ENCODE results near the gene DPY19L3.
"Not testable (repeated sequence)": the region's sequence is repeated elsewhere in the genome, so short reads cannot be mapped to it uniquely, and the experiment has no call there.

DPY19L3 gene

DNA sequence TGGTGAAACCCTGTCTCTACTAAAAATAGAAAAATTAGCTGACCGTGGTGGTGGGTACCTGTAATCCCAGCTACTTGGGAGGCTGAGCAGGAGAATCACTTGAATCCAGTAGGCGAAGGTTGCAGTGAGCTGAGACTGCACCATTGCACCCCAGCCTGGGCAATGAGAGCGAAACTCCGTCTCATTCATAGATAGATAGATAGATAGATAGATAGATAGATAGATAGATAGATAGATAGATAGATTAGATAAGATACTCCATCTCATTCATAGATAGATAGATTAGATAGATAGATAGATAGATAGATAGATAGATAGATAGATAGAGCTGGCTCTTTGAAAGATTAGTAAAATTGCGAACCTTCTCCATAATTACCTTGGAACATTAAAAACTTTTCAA lies 42.0 kb downstream of the DPY19L3 start:
- not testable (repeated sequence) for DNase-seq (ENCODE audit: low spot score)

DNA sequence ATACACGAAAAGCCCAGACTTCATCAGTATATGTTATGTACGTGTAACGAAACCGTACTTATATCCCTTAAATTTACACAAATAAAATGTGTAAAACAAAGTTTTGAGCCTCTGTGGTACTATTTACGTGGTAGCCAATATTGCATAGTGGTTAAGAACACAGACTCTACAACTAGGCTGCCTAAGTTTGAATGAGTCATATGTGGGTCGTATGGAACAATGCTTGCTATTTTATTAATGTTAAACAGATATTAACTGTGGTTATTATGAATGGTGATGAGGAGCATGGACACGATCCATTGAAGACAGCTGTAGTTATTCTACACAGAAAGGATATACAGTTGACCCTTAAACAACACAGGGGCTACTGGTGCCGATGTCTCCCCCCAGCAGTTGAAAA lies 42.5 kb downstream of the DPY19L3 start:
- DNase-seq (ENCODE audit: low spot score) = no peak

DNA sequence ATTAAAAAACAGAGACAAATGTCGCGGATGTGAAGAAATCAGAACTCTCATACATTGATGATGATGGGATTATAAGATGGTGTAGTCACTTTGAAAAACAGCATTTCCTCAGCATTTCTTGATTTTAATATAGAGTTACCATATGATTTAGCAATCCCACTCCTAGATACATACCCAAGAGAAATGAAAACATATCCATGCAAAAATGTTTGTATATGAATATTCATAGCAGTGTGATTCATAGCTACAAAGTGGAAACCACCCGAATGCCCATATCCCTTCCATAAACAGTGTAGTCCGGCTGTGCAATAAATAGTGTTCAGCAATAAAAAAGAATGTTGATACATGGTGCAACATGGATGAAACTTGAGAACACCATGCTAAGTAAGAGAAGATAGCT lies 44.6 kb downstream of the DPY19L3 start:
- no peak for DNase-seq (ENCODE audit: low spot score)

DNA sequence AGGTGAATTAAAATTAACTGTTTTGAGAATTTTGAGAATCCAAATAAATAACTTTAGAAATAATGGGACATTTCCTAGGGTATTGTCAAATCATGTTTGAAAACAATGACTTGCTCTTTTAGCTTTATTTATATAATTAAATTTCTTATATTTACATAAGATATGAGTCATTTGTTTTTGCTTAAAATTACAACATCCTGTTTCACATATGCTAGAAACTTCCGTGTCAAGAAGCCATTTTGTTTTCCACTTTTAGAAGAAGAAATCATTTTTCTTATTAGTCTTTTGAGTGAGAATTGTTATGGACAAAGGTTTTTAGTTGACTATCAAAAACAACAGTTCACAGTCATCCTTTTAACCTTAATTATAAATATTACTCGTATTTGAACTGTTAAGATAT lies 48.2 kb downstream of the DPY19L3 start:
- no peak for DNase-seq (ENCODE audit: low spot score)

DNA sequence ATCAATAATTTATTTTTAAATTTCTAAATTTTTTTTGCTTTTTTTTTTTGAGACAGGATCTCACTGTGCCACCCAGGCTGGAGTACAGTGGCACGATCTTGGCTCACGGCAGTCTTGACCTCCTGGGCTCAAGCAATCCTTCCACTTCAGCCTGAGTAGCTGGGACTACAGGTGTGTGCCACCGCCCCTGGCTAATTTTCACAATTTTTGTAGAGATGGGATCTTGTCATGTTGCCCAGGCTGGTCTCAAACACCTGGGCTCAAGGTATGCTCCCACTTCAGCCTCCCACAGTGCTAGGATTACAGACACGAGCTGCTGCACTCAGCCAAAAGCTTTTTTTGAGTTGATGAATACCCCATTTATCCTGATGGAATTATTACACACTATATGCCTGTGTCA lies 50.8 kb downstream of the DPY19L3 start:
- DNase-seq (ENCODE audit: low spot score) = no peak

DNA sequence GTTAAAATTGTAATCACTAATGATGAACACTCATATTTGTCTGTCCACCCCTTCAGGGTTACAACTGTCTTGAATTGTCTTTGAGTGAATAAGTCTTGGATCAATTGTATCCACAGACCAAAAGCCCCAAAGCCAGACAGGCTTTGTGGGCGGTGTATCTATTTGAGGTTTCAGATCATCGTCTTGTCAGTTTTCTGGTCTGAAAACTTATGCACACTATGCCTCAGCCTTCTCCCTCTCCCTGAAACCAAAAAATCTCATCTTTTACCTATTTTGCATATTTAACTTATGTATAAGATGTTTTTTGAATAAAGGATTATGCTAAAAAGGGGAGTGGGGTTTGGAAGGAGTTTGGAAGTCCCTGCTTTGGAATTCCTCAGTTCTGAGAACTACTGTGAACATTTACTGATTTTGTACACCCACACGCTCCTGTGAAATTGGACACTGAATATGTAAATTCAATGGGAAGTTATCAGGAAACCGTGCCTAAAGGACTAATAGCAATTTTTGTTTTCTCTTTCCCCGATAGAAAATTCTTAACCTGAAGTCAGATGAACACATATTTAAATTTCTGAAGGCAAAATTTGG lies 52.1 kb downstream of the DPY19L3 start:
- DNase-seq (ENCODE audit: low spot score) = no peak

DNA sequence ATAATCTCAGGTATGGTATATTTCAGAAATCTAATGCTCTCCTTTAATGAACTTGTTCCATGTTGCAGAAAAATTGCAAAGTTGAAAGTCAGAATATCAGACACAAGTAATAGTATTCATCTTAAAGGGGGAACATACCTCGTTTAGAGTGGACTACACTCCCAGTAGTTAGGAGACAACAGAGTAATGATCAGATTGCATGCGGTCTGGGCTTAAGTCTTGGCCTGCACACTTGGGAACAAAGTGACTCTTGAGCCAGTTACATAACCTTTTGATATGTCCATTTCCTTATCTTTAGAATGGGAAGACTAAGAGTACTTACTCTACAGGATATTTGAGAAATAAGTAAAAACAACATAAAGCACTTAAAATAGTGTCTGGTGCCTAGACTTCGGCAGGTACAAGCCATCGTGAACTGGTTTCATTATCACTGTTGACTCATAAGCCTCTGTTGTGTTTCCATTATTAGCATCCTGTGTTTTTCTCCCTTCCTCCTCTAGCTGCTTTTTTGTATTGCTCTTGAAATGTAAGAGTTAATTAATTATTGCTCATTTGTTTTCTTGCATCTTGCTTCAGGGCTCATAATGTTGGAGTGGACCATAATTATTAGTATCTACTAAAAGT lies 53.0 kb downstream of the DPY19L3 start:
- no peak for DNase-seq (ENCODE audit: low spot score)

DNA sequence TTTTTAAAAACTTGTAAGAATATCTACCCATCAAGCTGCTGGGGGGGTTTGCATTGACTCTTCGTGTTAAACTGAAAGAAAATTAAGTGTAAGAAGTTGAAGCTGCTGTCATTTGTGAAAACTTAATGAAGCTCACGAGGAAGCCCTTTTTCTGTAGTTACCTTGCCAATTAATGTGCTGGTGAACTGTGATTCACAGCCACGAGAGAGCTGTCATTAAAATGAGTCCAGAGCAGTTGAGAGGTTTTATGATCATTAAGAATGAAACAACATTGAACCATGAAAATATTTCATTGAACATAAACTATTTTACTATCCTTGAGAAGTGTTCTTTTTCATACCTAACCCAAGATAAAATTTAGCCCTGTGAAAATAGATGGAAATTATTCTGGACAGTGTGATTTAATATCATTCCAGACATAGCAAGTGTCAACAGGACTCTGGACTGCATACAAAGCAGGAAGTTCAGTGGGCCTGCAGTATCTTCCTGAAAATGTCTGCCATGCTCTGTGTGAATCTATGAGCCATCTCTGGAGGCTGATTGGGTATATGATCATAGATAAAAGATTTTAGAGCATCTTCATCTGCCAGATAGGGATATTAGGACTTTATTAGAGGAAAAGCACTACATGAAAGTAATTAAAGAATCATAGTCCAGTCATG lies 53.8 kb downstream of the DPY19L3 start:
- DNase-seq (ENCODE audit: low spot score) = no peak

DNA sequence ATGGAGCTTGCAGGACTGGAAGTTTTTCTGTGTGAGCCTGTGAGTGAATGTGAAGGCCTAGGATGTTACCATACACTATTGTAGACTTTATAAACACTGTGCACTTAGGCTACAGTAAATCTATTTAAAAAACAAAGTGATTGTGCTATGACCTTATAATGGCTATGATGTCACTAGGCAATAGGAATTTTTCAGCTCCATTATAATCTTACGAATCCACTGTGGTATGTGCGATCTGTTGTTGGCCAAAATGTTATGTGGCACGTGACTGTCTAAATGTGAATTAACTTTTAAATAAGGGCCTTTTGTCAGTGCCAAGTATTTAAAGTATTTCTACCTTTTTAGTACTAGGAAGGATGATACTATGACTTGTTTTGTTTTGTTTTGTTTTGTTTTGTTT lies 54.9 kb downstream of the DPY19L3 start:
- DNase-seq (ENCODE audit: low spot score) = no peak

DNA sequence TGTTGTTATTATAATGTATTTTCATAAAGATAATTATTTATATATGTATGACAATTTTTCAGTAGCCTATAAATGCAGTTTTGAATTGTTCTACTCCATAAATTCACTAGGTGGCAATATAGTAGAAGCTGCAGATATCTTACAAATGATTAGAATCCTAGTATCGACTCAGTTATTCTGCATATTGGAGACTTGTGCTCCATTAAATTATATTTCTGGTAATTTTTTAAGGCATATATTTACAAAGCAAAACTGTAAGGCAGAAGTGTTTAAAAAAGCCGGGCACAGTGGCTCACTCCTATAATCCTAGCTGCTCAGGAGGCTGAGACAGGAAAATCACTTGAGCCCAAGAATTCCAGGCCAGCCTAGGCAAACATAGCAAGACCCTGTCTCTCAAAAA lies 58.7 kb downstream of the DPY19L3 start:
- no peak for DNase-seq (ENCODE audit: low spot score)

DNA sequence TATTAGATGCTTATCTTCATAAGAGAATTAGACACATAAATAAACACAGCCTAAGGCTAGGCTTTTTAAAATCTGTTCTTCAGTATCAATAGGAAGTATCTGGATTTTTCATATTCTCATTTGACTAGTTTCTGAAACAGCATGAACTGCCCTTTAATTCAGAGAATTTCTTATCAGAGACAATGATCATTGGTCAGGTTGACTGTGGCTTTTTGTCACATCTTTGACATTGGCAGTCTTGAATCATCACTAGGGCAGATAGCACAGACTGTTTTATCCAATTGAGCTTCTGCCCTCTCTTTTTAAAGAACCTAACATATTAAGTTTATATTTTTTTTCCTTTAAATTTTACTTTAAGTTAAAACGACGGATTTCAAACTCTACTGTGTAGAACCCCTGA lies 59.6 kb downstream of the DPY19L3 start:
- DNase-seq (ENCODE audit: low spot score) = no peak

DNA sequence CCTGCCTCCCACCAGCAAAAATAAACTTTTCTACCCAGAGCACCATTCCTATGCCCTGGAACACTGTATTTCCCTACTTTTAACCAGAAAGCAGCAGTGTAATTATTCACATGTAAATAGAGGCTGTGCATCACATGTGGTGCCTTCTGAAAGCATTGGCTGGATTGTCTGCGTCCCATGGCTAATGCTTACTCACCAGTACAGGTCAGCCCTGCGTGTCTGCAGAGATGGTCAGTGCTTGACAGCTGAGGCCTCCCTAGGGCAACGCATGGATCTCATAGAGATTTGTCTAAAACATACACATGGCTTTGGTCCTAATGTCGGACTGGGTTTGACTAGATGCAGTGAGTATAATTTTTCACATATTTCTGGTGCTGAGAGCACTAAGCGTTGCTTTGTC lies 64.2 kb downstream of the DPY19L3 start:
- DNase-seq (ENCODE audit: low spot score) = no peak

DNA sequence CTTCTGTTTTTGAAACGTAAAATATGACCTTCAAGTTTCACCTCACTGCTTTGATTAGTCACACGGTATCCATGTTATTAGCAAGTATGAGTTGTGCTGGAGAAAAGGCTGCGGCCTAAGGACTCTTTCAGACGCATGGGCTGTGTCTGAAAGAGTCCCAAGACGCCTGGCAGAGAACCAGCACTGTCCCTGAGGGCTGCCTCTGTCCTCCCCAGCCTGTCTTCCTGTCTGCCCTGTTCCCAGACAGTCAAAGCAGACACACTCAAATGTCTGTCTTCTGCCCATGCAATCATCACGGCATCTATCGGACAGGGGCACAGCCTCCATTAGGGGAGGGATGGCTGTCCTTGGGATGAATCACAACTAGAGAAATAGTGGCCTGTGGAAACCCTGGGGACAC lies 65.5 kb downstream of the DPY19L3 start:
- DNase-seq (ENCODE audit: low spot score) = no peak

DNA sequence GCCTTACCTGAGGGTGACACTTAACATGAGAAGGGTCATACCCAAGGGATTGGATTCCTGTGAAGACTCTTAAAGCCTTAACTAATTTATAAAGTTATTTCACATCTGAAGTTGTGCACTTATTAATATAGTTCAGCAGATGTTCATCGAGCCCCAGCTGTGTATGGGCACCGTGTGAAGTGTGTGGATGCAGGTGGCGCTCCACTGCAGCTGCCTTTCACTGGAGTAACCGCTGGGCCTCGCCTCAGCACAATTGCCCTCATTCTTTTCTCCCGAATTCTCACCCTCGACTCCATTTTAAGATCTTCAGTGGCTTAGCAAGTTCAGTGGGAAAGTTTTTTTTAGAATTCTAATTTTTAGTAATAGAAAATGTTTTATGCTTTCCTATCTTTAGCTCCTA lies 66.2 kb downstream of the DPY19L3 start:
- no peak for DNase-seq (ENCODE audit: low spot score)

DNA sequence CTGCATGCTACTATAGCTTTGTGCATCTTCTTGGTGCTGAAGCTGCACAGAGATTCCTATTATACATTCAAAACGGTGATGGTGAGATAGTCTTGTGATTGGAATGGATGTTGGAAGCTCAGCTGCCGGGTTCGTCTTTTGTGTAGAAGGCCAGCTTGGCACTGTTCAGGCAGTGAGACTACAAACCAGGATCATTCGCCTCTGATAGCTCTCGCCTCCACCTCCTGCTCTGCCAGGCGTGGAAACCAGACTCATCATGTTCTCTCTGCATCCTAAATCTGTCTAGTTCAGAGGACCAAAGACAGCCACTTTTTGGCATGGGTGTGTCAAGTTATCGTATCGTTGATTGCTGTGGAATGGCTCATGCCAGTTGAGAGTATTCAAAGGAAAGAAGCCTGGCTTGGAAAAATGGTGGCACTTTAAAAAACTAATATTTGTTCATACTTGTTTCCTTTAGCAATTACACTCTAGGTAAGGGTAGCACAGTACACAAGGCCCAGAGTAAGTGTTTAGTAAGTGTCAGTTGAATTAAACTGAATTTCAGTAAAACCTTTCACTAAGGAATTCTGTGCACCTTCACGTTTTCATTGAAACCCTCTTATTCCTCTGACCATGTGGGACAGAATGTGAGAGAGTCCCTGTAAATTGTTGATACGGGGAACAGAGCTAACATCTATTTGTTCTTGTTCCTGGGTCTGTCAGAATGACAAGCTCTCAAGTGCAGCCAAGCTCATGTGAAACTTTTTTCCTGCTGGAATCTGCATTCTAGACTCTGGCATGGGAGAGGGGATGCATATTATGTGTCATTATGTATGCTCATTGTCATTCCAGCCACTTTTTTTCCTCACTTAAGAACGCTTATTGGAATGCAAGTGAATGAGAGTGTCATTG lies 69.8 kb downstream of the DPY19L3 start:
- DNase-seq (ENCODE audit: low spot score) = peak; percentile 3

DNA sequence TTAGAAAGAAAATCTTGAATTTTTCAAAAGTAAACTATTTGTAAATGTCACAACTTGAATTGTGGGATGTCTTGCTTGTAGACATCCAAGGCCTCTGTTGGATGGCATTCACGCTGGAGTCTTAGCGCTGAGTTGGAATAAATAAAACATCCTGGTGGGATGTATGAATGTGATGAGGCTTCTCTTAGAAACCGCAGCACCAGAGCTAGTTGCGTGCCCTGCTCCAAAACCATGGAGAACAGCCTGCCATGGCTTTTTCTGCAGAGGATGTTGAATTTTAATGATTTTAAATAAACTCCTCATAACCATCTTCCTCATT lies 70.4 kb downstream of the DPY19L3 start:
- peak; percentile 8 for DNase-seq (ENCODE audit: low spot score)

DNA sequence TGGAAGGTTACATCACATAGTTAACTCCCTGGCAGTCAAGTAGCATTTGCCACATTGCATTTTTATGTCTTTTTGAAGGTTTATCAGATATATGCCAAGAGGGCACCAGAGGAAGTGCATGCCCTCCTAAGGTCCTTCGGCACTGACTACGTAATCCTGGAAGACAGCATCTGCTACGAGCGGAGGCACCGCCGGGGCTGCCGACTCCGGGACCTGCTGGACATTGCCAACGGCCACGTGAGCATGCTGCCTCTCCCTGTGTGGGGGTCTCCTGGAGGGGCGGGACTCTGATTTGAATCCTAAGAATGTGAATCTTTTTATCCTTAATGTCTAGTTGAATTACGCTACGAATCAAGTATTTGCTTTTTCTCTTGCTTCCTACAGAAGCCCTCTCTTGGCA lies 74.8 kb downstream of the DPY19L3 start:
- peak; percentile 4 for DNase-seq (ENCODE audit: low spot score)

DNA sequence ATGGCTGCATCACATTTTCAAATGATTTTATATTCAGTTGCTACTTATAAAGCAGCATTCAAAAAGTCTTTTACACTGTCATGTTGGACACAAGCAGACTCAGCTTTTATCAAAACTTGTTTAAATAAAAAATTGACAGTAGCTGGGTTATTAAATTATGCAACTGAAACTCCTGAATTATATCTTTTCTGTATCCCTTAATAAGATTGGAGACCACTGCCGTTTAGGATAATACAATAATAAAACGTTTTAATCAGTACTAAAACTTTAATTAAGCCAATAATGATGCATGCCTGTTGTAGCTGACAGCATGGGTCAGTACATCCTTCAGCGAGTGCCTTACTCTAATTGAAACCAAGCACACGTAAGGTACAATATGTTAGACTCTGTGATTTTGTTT lies 78.0 kb downstream of the DPY19L3 start:
- DNase-seq (ENCODE audit: low spot score) = no peak

DNA sequence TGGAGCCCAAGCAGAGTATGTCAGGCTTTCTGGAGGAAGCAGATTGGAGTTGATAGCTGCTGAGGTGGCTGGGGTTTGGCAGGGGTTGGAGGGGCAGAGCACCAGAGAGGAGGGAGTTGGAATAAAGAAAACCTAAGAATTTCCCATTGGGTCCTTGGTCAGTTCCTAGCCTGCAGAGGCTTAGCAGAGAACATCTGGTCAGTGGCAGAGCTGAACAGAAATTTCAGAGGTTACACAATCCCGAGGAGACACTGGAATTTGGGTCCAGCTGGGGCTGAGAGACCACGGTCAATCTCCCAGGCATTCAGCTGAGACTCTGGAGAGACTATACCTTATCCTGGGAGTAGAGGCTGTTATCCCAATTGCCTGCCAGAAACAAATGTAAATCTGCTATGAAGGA lies 84.4 kb downstream of the DPY19L3 start:
- DNase-seq (ENCODE audit: low spot score) = no peak

DNA sequence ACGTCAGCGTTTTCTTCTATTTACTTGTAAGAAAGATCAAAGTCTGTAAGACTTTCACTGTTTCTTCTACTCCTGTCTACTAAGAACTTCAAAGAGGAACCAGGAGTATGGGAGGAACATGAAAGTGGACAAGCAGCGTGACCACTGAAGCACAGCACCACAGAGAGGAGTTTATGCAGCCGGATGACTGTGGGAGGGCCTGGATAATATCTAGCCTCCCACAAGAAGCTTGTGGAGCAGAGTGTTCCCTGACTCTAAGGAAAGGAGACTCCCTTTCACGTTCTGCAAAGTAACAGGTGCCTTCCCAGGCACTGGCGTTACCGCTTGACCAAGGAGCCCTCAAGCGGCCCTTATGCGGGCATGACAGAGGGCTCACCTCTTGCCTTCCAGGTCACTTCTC lies 91.8 kb downstream of the DPY19L3 start:
- no peak for DNase-seq (ENCODE audit: low spot score)

DNA sequence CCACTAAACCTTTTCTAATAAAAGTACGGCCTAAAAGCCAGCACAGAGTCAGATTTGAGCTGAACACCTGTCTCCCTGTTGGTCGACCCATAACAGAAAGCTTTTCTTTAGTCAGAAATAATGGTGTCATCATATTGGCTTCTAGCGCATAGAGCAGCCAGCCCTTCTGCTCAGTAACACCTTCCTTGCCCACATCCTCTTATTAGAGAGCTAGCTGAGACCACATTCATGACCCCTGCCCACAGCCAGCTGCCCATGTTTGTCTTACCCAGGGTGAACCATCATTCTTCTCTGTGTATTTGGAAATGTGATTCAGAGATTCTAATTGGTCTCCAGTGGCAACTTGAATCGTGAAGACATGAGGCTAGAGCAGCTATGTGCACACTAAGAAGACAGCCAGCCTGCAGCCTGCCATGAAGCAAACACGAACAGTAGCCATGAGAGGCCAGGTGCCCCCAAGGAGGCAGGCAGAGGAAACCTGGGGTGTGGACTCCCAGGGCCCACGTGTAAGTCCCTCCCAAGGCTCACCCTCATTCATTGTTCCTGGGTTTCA lies 93.2 kb downstream of the DPY19L3 start:
- no peak for DNase-seq (ENCODE audit: low spot score)

DNA sequence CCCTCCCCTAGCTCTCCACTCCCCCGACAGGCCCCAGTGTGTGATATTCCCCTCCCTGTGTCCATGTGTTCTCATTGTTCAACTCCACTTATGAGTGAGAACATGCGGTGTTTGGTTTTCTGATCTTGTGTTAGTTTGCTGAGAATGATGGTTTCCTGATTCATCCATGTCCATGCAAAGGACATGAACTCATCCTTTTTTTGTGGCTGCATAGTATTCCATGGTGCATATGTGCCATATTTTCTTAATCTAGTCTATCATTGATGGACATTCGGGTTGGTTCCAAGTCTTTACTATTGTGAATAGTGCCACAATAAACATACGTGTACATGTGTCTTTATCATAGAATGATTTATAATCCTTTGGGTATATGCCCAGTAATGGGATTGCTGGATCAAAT lies 106.9 kb downstream of the DPY19L3 start:
- not testable (repeated sequence) for DNase-seq (ENCODE audit: low spot score)

DNA sequence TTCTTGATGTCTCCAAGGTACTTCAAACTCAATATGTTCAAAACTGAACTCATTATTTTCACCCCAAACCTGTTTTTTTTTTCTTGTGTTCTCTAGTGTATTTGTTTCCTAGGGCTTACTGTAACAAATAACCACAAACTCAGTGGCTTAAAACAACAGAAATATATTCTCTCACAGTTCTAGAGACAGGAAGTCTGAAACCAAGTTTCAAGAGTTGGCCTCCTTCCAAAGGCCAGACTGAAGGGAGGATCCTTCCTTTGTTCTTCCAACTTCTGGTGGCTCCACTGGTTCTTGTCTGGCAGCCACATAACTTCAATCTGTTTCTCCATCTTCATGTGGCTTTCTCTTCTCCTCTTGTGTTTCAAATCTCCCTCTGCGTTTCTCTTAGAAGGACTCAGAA lies 113.5 kb downstream of the DPY19L3 start:
- no peak for DNase-seq (ENCODE audit: low spot score)

Measured in cerebellar cortex (tissue), 1 donor.